Muscle layer of colon (tissue), 2 donors: ENCODE measurements around the gene TMX4.

Experiments used
- H3K27ac ChIP-seq: one replicate; pipeline ENCODE4 v1.7.0; 2013; ENCODE audit warnings: low read depth, mild to moderate bottlenecking, low read length, moderate library complexity
- H3K27me3 ChIP-seq, 2 donors: one replicate each; pipeline ENCODE4 v1.7.0; 2013; ENCODE audit warnings: low read length in 2 of 2, mild to moderate bottlenecking in 2 of 2; ENCODE audit not compliant: insufficient read depth in 2 of 2, control insufficient read depth in 1 of 2
- H3K36me3 ChIP-seq: one replicate; pipeline ENCODE4 v1.7.0; 2013; ENCODE audit warnings: mild to moderate bottlenecking, low read length; ENCODE audit not compliant: insufficient read depth
- H3K4me1 ChIP-seq: one replicate; pipeline ENCODE4 v1.7.0; 2013; ENCODE audit warnings: mild to moderate bottlenecking, low read length; ENCODE audit not compliant: insufficient read depth
- H3K4me3 ChIP-seq, 2 donors: one replicate each; pipeline ENCODE4 v1.7.0; 2013; ENCODE audit warnings: low read length in 2 of 2, low read depth in 1 of 2, mild to moderate bottlenecking in 1 of 2, moderate library complexity in 1 of 2
- H3K9ac ChIP-seq: one replicate; pipeline ENCODE4 v1.7.0; 2013; ENCODE audit warnings: low read length
- H3K9me3 ChIP-seq: one replicate; pipeline ENCODE4 v1.7.0; 2013; ENCODE audit warnings: mild to moderate bottlenecking, low read length
- donor health status: abdominal sarcoma.
- donor health status: Adenocarcinoma of cecum.

TMX4 gene

GRCh38 chr20:8019246-8019997 is at the start of gene TMX4:
TMX4 (minus strand) TSS chr20:8019761; CDS start chr20:8019613, 148 bp downstream.
- H3K4me1 ChIP-seq, result peaks cover 41% of the 10 kb centered on the region
- H3K27me3 ChIP-seq, result no peaks in the 10 kb centered on the region
- H3K9ac ChIP-seq, result peak within 1 kb of the TSS; percentile 80

GRCh38 chr20:8067082-8067481 is 47.5 kb upstream of the TMX4 start:
- Histone ChIP-seq H3K4me1 (peaks cover 9% of the 10 kb centered on the region), H3K9me3 (no peaks in the 10 kb centered on the region), H3K27ac (no peak overlapping the region), H3K36me3 (no peaks in the 10 kb centered on the region), H3K9ac (no peak overlapping the region), H3K27me3 (no peaks in the 10 kb centered on the region), H3K4me3 (no peak overlapping the region)

More at GRCh38 chr20:8019246-8019997, at the start of gene TMX4:
- Histone ChIP-seq H3K36me3 (no peaks in the 10 kb centered on the region), H3K9me3 (no peaks in the 10 kb centered on the region), H3K4me3 (peak within 1 kb of the TSS; percentile 88 to 94), H3K27ac (peak within 1 kb of the TSS; percentile 87)

- Histone ChIP-seq H3K27ac (no peak overlapping the region), H3K4me3 (no peak overlapping the region)
Measured at GRCh38 chr20:8066662-8067061, 47.1 kb upstream of the TMX4 start.

GRCh38 chr20:8065691-8066090 is 46.1 kb upstream of the TMX4 start:
- peaks cover 22% of the 10 kb centered on the region for H3K4me1 ChIP-seq
- no peak overlapping the region for H3K4me3 ChIP-seq
- H3K36me3 ChIP-seq, result no peaks in the 10 kb centered on the region
- no peak overlapping the region for H3K27ac ChIP-seq
- H3K9ac ChIP-seq, result no peak overlapping the region
- no peaks in the 10 kb centered on the region for H3K27me3 ChIP-seq
- no peaks in the 10 kb centered on the region for H3K9me3 ChIP-seq

More at GRCh38 chr20:8066662-8067061, 47.1 kb upstream of the TMX4 start:
- Histone ChIP-seq H3K27me3 (no peaks in the 10 kb centered on the region), H3K36me3 (no peaks in the 10 kb centered on the region), H3K9ac (no peak overlapping the region), H3K9me3 (no peaks in the 10 kb centered on the region), H3K4me1 (peaks cover 13% of the 10 kb centered on the region)

GRCh38 chr20:8062756-8063155 is 43.2 kb upstream of the TMX4 start:
- H3K27me3 ChIP-seq, result no peaks in the 10 kb centered on the region
- no peaks in the 10 kb centered on the region for H3K9me3 ChIP-seq
- no peak overlapping the region for H3K9ac ChIP-seq
- no peaks in the 10 kb centered on the region for H3K36me3 ChIP-seq
- H3K4me3 ChIP-seq, result no peak overlapping the region
- H3K4me1 ChIP-seq, result peaks cover 31% of the 10 kb centered on the region
- peak overlapping the region; percentile 27 for H3K27ac ChIP-seq

- Histone ChIP-seq H3K36me3 (no peaks in the 10 kb centered on the region), H3K9ac (no peak overlapping the region), H3K27ac (no peak overlapping the region), H3K9me3 (no peaks in the 10 kb centered on the region), H3K4me3 (no peak overlapping the region), H3K4me1 (peaks cover 31% of the 10 kb centered on the region), H3K27me3 (no peaks in the 10 kb centered on the region)
Measured at GRCh38 chr20:8061861-8062518, 42.4 kb upstream of the TMX4 start.

- Histone ChIP-seq H3K9ac (no peak overlapping the region), H3K4me1 (peaks cover 31% of the 10 kb centered on the region), H3K36me3 (no peaks in the 10 kb centered on the region), H3K9me3 (no peaks in the 10 kb centered on the region), H3K4me3 (no peak overlapping the region), H3K27ac (no peak overlapping the region), H3K27me3 (no peaks in the 10 kb centered on the region)
Measured at GRCh38 chr20:8060977-8061376, 41.4 kb upstream of the TMX4 start.

GRCh38 chr20:8057871-8058270 is 38.3 kb upstream of the TMX4 start:
- Histone ChIP-seq H3K36me3 (no peaks in the 10 kb centered on the region), H3K9ac (no peak overlapping the region), H3K27me3 (no peaks in the 10 kb centered on the region), H3K4me3 (no peak overlapping the region), H3K4me1 (peaks cover 30% of the 10 kb centered on the region), H3K27ac (no peak overlapping the region), H3K9me3 (no peaks in the 10 kb centered on the region)

- Histone ChIP-seq H3K27me3 (no peaks in the 10 kb centered on the region), H3K27ac (no peak overlapping the region), H3K4me1 (peaks cover 13% of the 10 kb centered on the region), H3K4me3 (no peak overlapping the region), H3K9ac (no peak overlapping the region), H3K9me3 (no peaks in the 10 kb centered on the region), H3K36me3 (no peaks in the 10 kb centered on the region)
Measured at GRCh38 chr20:8055096-8055495, 35.5 kb upstream of the TMX4 start.

- H3K36me3 ChIP-seq, result no peaks in the 10 kb centered on the region
- no peak overlapping the region for H3K27ac ChIP-seq
- no peaks in the 10 kb centered on the region for H3K9me3 ChIP-seq
- H3K27me3 ChIP-seq, result no peaks in the 10 kb centered on the region
- H3K4me3 ChIP-seq, result no peak overlapping the region
- peaks cover 6% of the 10 kb centered on the region for H3K4me1 ChIP-seq
- no peak overlapping the region for H3K9ac ChIP-seq
Measured at GRCh38 chr20:8050157-8050837, 30.7 kb upstream of the TMX4 start.

GRCh38 chr20:8049310-8049709 is 29.7 kb upstream of the TMX4 start:
- no peaks in the 10 kb centered on the region for H3K9me3 ChIP-seq
- H3K9ac ChIP-seq, result no peak overlapping the region

More at GRCh38 chr20:8049310-8049709, 29.7 kb upstream of the TMX4 start:
- no peaks in the 10 kb centered on the region for H3K36me3 ChIP-seq
- no peak overlapping the region for H3K27ac ChIP-seq
- peaks cover 6% of the 10 kb centered on the region for H3K4me1 ChIP-seq
- no peak overlapping the region for H3K4me3 ChIP-seq
- no peaks in the 10 kb centered on the region for H3K27me3 ChIP-seq
